Bronchial epithelial cell (primary cell): ENCODE measurements around the gene GLIS1. TPM values are rescaled to one million over a fixed set of nuclear protein-coding genes. Genes with fewer than 3 reads are reported as not detected.
A peak's percentile ranks its signal among the peaks of the same experiment; 100 is the strongest.

ENCODE experiments used
- DNase-seq: peaks from one replicate; pipeline ENCODE4 v3.0.0-alpha.2; 2010; ENCODE audit warnings: low read depth
- FAIRE-seq: peaks from 2 replicates; lab custom pipeline; 2011; peaks lifted over from hg19 to GRCh38; lab: Jason Lieb, UNC
- H3K27me3 ChIP-seq: 2 replicates; pipeline ENCODE4 v1.5.1; 2011; ENCODE audit warnings: low read length; ENCODE audit not compliant: control insufficient read depth, insufficient read depth
- H3K36me3 ChIP-seq: 2 replicates; pipeline ENCODE4 v1.5.1; 2011; ENCODE audit warnings: low read length; ENCODE audit not compliant: control insufficient read depth, insufficient read depth
- H3K4me3 ChIP-seq: 2 replicates; pipeline ENCODE4 v1.5.1; 2011; ENCODE audit warnings: mild to moderate bottlenecking, low read depth, low read length, control low read depth
- total RNA-seq: library from RNA; depleted of rRNA; stranded (reverse); fragments of >200 nt; gene quantifications from 2 replicates; pipeline ENCODE4 v1.2.1, GENCODE V29; 2014
- TF ChIP-seq, protein P1 (sequence below): IDR thresholded peaks from 2 replicates; pipeline ENCODE4 v1.5.1; 2011; ENCODE audit warnings: mild to moderate bottlenecking, moderate library complexity, low read length, control low read depth, inconsistent platforms; ENCODE audit not compliant: insufficient read depth, severe bottlenecking

The GLIS1 gene
- total RNA-seq, 1 donor from 2014 or later: under 0.01 TPM

DNA sequence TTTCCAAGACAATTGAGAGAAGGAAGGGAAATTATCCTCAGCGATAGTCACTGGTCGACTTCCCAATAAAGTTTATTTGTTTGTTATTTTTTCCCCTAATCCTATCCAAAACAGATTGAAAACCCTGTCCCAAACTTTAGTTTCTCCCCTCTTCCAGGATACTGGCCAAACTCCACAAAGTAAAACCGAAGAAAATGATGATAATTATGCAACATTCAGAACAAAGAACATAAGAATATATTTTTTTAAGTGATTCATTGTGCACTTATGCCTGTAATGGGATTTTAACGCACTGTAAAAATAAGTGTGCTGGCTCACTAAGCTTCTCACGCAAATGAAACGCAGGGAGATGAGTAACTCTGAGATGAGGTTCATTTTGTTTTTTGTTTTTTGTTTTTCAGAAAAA, 6.0 kb downstream of the GLIS1 start:
- Histone ChIP-seq H3K36me3 (no peaks in the 10 kb centered on the region), H3K4me3 (no peak overlapping the region), H3K27me3 (peaks cover 6% of the 10 kb centered on the region)
- FAIRE-seq: no peak
- TF ChIP-seq, protein P1, sequence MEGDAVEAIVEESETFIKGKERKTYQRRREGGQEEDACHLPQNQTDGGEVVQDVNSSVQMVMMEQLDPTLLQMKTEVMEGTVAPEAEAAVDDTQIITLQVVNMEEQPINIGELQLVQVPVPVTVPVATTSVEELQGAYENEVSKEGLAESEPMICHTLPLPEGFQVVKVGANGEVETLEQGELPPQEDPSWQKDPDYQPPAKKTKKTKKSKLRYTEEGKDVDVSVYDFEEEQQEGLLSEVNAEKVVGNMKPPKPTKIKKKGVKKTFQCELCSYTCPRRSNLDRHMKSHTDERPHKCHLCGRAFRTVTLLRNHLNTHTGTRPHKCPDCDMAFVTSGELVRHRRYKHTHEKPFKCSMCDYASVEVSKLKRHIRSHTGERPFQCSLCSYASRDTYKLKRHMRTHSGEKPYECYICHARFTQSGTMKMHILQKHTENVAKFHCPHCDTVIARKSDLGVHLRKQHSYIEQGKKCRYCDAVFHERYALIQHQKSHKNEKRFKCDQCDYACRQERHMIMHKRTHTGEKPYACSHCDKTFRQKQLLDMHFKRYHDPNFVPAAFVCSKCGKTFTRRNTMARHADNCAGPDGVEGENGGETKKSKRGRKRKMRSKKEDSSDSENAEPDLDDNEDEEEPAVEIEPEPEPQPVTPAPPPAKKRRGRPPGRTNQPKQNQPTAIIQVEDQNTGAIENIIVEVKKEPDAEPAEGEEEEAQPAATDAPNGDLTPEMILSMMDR: no peak
- no peak for DNase-seq

DNA sequence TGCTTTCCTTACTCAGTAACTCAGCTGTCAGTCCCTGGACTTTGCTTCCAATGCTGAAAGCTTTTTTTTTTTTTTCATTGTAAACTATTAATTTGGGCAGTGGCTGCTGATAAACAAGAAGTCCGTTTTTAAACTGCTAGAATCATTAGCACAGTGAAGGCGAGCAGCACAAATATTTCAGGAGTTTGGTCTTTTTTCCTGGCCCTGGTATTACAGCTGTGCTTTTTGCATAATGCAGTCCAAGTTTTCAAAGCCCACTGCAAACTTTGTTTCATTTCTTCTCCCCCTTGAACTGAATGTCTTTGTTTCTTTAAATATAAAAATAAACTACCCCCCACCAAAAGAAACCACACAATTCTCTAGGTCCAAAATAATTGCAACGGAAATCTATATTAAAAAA, 6.6 kb downstream of the GLIS1 start:
- no peak overlapping the region for H3K4me3 ChIP-seq
- FAIRE-seq (no peak), DNase-seq (no peak)
- peaks cover 6% of the 10 kb centered on the region for H3K27me3 ChIP-seq
- TF ChIP-seq, protein P1: no peak
- H3K36me3 ChIP-seq: no peaks in the 10 kb centered on the region

DNA sequence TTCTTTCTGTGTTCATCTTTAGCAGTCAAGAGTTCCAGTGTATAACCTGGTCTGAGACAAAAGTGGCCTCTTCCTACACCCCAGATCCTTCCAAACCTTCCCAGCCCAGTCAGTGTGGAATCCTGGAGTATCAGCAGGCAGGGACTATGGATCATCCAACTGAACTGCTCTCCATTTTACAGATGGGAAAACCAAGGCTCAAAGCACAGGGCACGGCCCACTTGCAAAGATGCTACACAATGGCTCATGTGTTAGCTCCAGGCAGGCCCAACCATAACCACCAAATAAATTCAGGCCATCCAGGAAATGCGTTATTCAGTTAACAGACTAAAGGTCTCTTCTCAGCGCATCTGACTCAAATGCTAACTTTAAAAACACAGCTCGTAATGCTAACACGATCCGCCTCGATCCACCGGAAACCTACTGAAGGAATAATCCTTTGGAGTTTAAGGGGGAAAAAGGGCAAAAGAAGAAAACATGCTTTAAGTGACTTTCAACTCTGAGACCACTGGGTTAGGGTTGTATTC, 7.1 kb downstream of the GLIS1 start:
- H3K27me3 ChIP-seq: peaks cover 2% of the 10 kb centered on the region
- H3K4me3 ChIP-seq: no peak overlapping the region
- TF ChIP-seq, protein P1: no peak
- FAIRE-seq (no peak), DNase-seq (no peak)
- no peaks in the 10 kb centered on the region for H3K36me3 ChIP-seq

DNA sequence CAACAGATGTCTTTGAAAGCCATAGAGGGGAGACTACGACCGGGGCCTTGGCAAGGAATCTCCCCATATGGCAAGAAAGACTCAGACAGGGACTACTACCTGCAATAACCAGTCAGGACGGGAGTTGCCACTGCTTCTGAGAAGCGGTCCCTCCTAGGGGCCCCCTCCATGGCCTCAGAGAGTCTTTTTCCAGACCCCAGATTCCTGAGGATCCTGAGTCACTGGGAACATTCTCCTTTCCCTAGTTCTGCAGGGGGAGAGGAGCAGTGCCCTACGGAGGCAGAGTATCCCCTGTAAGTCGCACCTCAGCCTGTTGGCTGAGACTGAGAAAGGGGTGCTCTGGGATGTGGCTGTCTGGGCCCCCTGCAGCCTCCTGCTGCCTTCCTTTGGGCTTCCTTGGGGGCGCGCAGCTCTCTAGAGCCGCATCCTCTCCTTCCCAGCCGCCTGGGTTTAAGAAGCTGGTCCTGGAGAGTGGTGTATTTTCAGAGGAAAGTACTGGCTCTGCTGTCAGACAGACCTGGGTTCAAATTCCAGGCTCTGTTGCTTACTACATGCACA, 7.8 kb downstream of the GLIS1 start:
- no peak for FAIRE-seq
- Histone ChIP-seq H3K4me3 (no peak overlapping the region), H3K36me3 (no peaks in the 10 kb centered on the region), H3K27me3 (peaks cover 2% of the 10 kb centered on the region)
- TF ChIP-seq, protein P1: no peak
- no peak for DNase-seq

DNA sequence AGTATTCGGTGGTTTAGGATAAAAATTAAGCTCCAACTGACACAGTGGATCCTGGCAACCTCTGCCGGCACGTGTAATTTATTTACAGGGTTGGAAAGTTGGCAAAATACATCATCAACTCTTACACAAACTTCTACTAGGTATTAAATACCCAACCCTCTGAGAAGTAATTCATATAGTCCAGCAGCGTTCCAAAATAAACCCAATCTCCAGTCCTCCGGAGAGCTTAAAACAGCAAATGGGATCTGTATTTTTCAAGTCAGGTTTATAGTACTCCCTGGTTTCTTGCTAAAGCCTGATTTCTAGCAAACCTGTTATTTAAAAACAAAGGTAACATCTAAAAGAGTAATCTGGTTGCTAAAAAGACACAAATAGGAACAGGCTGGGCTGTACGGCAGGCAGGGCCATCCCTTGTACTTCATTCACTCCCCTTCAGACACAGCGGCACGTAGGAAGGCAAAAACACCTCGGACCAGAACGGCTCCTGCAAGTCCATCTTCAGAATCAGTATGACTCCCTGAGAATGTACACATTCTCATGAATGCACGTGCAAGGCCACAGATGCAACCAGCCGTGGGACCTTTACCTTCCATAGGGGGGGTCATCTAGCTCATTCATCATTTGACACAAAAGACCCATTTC, 8.6 kb downstream of the GLIS1 start:
- FAIRE-seq (peak; percentile 13), DNase-seq (no peak)
- no peaks in the 10 kb centered on the region for H3K36me3 ChIP-seq
- peaks cover 1% of the 10 kb centered on the region for H3K27me3 ChIP-seq
- TF ChIP-seq, protein P1: no peak
- no peak overlapping the region for H3K4me3 ChIP-seq
